GDM1 (cell line): Measurements from ENCODE around the gene MAEA.

Experiments
- DNase-seq: peaks from one replicate; lab custom pipeline; 2025; lab: John Stamatoyannopoulos, UW

The MAEA gene

GRCh38 chr4:1379801-1380331, 90.2 kb downstream of the MAEA start:
- DNase-seq: no peak

GRCh38 chr4:1380368-1381151, 90.9 kb downstream of the MAEA start:
- DNase-seq: no peak

GRCh38 chr4:1381181-1381621, 91.5 kb downstream of the MAEA start:
- DNase-seq: no peak

DNA sequence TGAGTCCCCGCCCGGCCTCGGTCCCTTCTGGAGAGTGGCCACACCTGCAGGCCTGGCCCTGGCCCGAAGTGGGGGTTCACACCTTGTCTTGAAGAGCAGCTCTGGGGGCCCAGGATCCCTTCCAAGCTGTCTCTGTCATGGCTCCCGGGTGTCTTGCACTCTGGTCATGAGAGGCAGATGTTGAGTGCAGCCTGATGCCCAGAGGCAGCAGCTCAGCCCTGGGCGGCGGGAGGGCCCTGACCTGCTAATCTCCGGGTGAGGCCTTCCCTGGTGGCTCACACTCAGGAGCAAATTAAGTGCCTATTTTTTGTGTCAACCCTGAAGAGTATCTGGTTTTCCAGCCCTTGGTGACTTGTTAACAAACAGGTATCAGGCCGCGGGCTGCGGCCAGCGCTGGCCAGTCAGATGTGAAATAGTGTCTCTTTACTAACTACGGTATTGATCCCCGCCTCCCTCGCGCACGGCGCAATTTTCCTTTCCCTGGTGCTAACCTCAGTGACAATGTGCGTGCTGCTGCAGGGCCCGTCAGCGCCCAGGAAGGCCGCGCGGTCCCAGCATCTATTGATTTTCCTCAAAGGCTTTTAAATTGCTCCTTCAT, 92.4 kb downstream of the MAEA start:
- no peak for DNase-seq

GRCh38 chr4:1382776-1383727, 93.4 kb downstream of the MAEA start:
- no peak for DNase-seq

GRCh38 chr4:1383728-1384591, 94.3 kb downstream of the MAEA start:
- DNase-seq: no peak

DNA sequence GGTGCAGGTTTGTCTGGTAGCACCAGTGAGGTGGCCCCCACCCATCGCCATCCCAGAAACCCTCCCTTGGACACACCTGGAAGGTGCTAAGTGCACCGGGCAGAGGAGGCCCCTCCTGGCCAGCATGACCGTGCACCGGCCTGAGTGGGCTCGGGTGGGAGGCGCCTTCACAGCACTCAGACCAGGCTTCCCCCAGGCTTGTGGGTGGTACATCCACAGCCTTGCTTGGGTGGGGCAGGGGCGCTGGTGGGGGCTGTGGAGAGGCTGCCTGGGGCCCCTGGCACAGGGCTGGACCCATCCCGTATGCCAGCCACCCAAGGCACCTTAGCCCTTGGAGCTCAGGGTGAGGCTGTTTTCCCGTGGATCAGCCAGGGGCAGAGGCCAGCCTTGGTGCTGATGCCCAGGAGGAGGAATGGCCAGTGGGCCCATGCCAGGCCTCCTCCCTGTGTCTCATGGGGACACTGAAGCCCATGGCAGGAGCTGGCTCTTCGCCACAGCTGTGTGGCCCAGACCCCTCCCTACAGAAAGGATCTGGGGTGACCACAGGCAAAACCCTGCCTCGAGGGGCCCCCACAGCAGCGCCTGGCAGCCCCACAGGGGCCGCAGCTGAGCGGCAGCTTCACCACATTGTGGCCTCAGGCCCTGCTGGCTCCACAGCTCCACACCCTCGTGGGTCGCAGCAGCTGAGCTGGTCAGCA, 95.1 kb downstream of the MAEA start:
- no peak for DNase-seq

DNA sequence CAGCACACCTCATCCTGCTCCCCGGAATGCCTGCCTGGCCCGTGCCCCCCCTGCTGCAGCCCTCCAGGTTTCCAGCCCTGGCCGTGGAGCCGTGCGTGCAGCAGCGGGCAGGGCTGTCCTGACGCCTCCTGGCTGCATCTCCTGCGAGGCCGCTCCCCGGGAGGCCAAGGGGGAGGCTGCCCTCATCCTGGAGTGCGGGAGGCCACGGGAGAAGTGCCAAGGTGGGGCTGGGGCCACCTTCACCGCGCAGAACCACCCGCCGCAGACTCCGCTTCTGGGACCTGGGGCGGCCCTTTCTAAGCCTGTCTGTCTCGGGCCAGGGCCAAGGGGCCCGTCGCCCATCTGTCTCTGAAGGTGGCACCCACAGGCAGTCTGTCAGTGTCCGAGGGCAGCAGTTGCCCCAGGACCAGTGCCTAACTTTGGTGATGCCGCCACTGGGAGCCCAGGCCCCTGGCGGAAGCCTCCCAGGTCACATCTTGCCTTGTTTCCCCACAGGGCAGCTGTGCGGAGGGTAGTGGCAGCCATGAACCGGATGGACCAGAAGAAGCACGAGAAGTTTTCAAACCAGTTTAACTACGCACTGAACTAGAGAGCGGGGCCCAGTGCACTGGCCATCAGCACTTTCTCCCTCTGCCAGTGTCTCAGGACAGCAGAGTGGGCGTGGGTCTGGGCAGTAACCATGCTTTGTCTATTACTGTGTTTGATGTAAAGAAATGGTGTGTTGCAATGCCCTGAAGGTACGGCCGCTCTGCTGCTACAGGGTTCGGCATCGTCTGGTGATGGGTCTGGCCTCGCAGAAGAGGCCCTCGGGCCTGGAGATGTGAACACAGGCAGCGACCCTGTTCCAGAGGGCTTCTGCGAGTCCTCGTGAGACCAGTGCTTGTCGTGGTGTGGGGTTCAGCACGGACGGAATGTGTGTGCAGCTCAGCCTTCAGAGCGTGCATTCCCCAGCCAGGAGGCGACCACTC, 96.0 kb downstream of the MAEA start:
- DNase-seq: no peak
